HG02798 (cell line): ENCODE measurements around the gene EVI5.
"Not testable (repeated sequence)": the region's sequence is repeated elsewhere in the genome, so short reads cannot be mapped to it uniquely, and the experiment has no call there.

Source experiments
- ATAC-seq: cut with Tn5 transposase; IDR thresholded peaks from one replicate; pipeline ENCODE4 v1.9.1; 2021; ENCODE audit warnings: mild to moderate bottlenecking; ENCODE audit not compliant: unreplicated experiment, poor library complexity

EVI5 gene

GRCh38 chr1:92795166-92795565, 10.3 kb upstream of the EVI5 start:
- no peak for ATAC-seq

GRCh38 chr1:92792340-92792782, 7.5 kb upstream of the EVI5 start:
- no peak for ATAC-seq

- no peak for ATAC-seq
These were observed 6.7 kb upstream of the EVI5 start for GRCh38 chr1:92791487-92792066.

DNA sequence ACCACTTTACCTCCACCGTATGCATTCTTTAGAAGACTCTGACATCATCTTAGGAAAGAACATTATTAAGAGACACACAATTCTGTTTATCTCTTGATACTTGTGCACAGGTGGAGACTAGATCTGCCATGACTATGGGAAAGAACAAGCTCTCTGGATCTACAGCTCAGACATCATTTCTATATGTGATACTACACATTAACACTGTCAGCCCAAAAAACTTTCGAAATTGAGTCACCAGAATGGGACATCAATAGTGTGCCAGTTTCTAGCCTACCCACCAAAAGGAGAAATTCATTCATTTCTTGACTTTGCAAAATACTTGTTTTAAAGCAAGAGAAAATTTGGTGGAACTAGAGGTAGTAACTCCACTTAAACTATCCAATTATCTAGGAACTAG, 6.0 kb upstream of the EVI5 start:
- ATAC-seq, result no peak

GRCh38 chr1:92790081-92790480, 5.2 kb upstream of the EVI5 start:
- no peak for ATAC-seq

DNA sequence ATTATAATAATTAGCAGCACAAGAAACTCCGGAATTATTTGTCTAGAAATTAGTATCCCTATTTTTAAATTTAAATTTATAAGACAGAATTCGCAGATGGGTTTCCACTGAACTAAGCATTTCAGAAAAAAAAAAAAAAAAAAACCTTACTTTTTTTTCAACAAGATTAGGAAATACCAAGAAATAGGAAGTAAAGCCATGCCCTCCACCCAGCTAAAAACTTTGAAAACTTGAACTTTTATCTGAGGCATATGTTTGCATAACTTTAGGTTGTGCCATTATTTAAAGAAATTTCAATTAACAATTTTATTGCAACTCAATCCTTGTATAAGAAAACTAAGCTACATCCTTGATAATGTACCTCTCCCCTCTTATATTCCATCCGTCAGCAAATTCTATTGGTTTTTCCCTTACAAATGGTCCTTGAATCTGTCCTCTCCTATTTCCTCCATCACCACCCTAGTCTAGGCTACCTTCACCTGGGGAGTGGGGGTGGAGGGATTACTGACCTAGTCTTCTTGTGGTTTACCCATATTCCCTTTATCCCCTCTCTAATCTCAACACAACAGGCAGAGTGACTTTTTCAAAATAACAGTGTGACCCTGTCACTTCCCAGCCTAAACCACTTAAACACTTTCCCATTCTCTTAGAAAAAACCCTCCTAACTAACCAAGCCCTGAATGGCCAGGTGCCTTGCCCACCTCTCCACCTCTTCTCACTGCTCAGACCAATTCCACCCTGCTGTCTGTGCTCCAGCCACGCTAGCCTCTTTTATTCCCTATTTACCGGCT, 1.4 kb upstream of the EVI5 start:
- ATAC-seq, result no peak

DNA sequence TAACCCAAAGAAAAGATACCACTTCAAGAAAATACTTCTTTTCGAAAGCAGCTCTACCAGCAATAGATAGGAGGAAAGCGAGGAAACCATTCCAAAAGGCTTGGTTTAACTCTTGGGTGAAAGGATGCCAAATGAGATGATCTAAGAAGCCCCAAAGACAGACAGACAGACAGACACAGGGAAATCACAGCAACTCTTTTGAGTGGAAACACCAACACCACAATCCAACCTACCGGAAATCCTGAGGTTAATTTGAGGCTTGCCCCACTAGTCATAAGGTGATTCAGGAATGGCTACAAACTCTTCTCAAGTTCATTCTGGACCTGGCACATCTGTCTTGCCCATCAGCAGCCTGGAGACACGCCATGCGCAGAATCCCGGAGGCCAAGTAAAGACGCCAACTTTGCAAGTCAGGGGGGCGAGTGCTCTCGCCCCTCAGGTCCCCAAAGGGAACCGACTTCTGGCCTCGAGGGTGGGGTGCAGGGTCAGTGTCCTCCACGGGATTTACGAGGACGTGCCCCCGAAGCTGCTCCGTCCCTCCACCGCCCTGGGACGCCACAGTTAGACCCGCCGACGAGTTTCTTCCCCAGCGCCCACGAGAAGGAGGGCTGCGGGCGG, 778 bp downstream of the EVI5 start:
- no peak for ATAC-seq

DNA sequence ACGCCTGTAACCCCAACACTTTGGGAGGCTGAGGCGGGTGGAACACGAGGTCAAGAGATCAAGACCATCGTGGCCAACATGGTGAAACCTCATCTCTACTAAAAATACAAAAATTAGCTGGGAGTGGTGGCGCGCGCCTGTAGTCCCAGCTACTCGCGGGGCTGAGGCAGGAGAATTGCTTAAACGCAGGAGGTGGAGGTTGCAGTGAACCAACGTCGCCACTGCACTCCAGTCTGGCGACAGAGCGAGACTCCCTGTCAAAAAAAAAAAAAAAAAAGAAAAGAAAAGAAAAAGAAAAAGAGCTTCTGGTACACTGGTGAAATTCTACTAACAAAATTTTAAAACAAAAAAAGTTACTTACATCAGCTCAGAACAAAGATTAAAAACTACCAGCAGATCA, 1.4 kb downstream of the EVI5 start:
- not testable (repeated sequence) for ATAC-seq

DNA sequence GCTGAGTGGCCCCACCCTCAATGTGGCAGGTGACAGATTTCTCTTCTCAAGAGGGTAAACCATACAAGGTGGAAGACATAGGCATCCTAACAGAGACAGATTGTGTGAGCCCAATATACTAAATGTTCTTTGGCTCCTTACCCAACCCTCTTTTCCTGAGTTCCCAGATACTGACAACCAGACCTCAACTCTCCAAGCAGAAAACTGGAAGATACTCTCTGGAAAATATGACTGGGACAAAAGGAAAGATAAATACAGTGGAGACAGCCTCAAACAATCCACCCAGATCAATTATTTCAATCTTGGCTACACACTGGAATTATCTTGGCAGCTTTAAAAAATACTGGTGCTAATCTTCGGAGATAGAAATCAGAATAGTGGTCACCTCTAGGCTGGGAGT, 6.5 kb downstream of the EVI5 start:
- no peak for ATAC-seq

DNA sequence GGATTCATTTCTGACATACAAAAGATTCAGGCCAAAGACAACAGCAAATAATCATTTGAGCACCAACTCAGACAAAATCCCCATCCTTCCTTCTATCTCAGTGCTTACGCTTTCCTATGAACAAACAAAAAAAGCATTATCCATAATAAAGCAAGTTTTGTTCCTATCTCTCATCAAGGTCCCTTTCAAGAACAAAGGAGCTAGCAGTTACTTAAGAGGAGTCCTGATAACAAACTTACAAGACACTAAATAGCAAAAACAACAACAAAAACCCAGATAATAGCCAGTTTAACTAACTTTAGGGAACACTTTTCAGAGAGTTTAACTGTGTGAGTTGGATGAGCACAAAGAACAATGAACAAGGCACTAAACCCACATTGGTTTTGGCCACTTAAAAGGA, 10.5 kb downstream of the EVI5 start:
- ATAC-seq, result no peak

DNA sequence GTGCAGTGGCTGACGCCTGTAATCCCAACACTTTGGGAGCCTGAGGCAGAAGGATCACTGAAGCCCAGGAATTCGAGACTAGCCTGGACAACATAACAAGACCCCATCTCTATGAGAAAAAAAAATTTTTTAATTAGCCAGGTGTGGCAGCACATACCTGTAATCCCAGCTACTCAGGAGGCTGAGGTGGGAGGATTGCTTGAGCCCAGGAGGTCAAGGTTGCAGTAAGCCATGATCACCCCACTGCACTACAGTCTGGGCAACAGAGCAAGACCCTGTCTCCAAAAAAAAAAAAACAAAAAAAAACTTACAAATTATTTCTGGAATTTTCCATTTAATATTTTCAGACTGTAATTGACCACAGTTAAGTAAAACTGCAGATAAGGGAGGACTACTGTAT, 11.2 kb downstream of the EVI5 start:
- ATAC-seq, result not testable (repeated sequence)

DNA sequence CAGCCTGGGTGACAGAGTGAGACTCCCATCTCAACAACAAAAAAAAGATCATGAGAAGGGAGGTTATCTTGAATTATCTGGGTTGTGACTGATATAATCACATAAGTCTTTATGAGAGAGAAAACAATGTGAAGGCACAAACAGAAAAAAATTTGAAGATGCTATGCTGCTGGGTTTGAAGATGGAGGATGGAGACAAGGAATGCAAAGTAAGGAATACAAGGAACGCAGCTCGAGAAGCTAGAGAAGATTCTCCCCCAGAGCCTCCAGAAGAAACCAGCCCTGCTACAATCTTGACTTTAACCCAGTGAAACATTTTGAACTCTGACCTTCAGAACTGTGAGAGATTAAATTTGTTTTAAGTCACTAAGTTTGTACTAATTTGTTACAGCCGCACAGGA, 15.1 kb downstream of the EVI5 start:
- no peak for ATAC-seq

DNA sequence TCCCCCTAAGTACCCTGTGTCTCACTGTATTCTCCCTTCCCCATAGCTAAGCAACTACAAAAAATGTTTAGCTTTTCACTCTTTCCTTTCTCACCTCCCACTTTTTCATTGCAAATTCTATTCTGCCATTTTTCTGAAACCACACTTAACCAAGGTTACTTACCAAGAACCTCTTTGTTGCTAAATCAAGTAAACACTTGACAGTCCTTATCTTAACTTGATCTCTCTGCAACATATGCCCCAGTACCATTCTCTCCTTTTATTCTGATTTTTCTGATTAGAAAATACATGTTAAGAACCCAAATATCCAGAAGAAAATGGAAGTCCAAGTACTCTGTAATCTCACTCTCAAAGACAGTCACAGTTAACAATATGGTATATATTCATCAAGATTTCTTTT, 16.0 kb downstream of the EVI5 start:
- no peak for ATAC-seq

DNA sequence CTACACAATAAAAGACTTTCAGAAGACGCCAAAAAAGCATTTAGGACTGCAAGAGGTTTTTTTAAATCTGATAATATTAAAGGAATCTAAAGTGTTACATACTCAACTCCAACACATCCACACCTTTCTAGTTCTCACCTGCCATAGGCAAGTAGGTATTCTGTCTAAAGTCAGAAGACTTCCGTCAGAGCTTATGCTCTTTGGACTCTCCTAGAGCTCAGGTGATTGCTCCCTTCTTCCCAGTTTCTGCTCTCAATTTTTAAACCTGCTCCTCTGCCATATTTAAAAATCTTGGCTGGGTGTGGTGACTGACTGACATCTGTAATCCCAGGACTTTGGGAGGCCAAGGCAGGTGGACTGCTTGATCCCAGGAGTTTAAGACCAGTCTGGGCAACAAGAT, 16.6 kb downstream of the EVI5 start:
- ATAC-seq, result no peak

- no peak for ATAC-seq
These were observed 20.8 kb downstream of the EVI5 start for GRCh38 chr1:92764116-92764515.

GRCh38 chr1:92762355-92762754, 22.6 kb downstream of the EVI5 start:
- ATAC-seq, result no peak

DNA sequence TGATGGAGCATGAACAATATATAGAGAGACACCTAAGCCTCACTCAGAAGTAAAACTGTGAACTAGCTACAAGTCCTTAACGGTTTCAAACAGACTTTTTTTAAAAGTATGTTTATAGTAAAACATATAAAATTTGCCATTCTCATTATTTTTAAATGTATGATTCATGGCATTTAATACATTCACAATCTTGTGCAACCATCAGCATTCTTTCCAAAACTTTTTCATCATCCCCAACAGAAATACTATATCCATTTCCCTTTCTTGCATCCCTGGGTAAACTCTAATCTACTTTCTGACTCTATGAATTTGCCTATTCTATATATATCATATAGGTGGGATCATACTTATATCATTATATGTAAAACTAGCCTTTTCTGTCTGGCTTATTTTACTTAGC, 25.5 kb downstream of the EVI5 start:
- ATAC-seq, result no peak

- no peak for ATAC-seq
These were observed 28.4 kb downstream of the EVI5 start for GRCh38 chr1:92756537-92756936.

GRCh38 chr1:92755541-92756461, 29.1 kb downstream of the EVI5 start:
- ATAC-seq, result no peak

- no peak for ATAC-seq
These were observed 30.2 kb downstream of the EVI5 start for GRCh38 chr1:92754719-92755050.
